Esophagus (tissue), 2 donors: ENCODE data around the gene USP36. TPM values are rescaled to one million over a fixed set of nuclear protein-coding genes. Genes with fewer than 3 reads are reported as not detected.

Source experiments
- H3K27ac ChIP-seq, 2 donors: one replicate each; pipeline ENCODE4 v1.5.1; 2013; ENCODE audit warnings: low read depth in 2 of 2, mild to moderate bottlenecking in 2 of 2, inconsistent platforms in 1 of 2, low read length in 1 of 2, moderate library complexity in 1 of 2
- H3K27me3 ChIP-seq, 2 donors: one replicate each; pipeline ENCODE4 v1.6.1; 2013; ENCODE audit warnings: low read length in 2 of 2, control low read depth in 1 of 2, mild to moderate bottlenecking in 1 of 2; ENCODE audit not compliant: insufficient read depth in 2 of 2, control insufficient read depth in 1 of 2
- H3K36me3 ChIP-seq, 2 donors: one replicate each; pipeline ENCODE4 v1.6.1; 2013; ENCODE audit warnings: low read length in 1 of 2; ENCODE audit not compliant: control insufficient read depth in 2 of 2, insufficient read depth in 2 of 2
- H3K4me1 ChIP-seq, 2 donors: one replicate each; pipeline ENCODE4 v1.6.1; 2013; ENCODE audit warnings: low read length in 1 of 2; ENCODE audit not compliant: control insufficient read depth in 2 of 2, insufficient read depth in 2 of 2
- H3K4me3 ChIP-seq, 2 donors: one replicate each; pipeline ENCODE4 v1.5.1; 2013; ENCODE audit warnings: low read length in 2 of 2, mild to moderate bottlenecking in 2 of 2, low read depth in 1 of 2, moderate library complexity in 1 of 2
- H3K9me3 ChIP-seq, 2 donors: one replicate each; pipeline ENCODE4 v1.6.1; 2013; ENCODE audit warnings: mild to moderate bottlenecking in 2 of 2, low read depth in 1 of 2, low read length in 1 of 2, moderate library complexity in 1 of 2; ENCODE audit not compliant: control insufficient read depth in 2 of 2, insufficient read depth in 1 of 2
- WGBS, 2 donors: extraction: QIAGEN DNeasy Blood & Tissue Kit; methylation state at CpG; one replicate each; pipeline ENCODE4 v1.1.7; 2013; 5-methylcytosine and 5-hydroxymethylcytosine counted together
- polyA plus RNA-seq, 2 donors: library from polyadenylated mRNA; stranded (reverse); fragments of 200-250 nt; gene quantifications; one replicate each; pipeline ENCODE4 v1.2.3, GENCODE V29; 2013
- donor health status: healthy with polysubstance abuse.
- donor health status: Bipolar disorder and iron deficiency.

USP36 gene
- polyA plus RNA-seq, 2 donors: 17.0 to 17.6 TPM

DNA sequence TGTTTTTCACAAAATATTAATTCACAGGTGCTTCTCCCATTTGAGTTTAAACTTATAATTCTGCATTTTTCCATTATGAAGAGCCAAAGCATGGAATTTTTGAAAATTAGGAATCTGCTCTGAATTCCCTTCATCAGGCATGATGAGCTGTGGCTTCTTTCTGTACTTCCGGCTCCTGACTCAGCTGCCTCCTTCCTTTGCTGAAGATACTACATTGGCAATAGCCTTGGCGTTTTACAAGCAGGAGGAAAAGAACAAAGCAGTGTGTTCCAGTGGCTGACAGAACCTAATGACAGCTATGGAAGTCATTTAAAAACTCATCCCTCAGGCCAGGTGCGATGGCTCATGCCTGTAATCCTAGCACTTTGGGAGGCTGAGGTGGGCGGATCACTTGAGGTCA is 18.4 kb upstream of the USP36 start:
- H3K27ac ChIP-seq: no peak overlapping the region
- peaks cover 7% of the 10 kb centered on the region in 2 donors for H3K36me3 ChIP-seq
- WGBS, 2 donors: 68 to 74% methylated on average over 4 of the region's 4 CpGs

DNA sequence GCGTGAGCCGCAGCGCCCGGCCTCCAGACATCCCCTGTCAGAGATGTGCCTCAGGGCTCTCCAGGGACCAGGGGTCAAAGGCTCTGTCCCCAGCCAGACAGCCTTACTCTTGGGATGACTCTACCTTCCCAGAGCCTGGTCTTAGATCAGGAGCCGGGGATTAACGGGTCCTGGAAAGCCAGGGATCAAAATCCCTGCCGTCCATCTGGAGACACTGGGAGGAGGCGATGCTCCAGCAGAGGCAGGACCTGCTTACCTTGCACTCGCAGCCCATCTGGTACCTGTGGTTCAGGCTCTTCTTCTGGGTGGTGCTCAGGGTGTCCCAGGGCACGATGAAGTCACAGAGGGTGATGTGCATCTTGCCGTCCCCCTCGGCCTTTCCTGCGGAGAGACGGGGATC is 16.7 kb upstream of the USP36 start:
- 90 to 92% methylated on average over 14 of the region's 14 CpGs for WGBS, 2 donors
- no peaks in the 10 kb centered on the region for H3K27me3 ChIP-seq
- H3K4me3 ChIP-seq: no peak overlapping the region
- H3K27ac ChIP-seq: no peak overlapping the region
- no peaks in the 10 kb centered on the region for H3K9me3 ChIP-seq
- H3K4me1 ChIP-seq: peaks cover 0 to 2% of the 10 kb centered on the region in 2 donors
- peaks cover 7% of the 10 kb centered on the region in 2 donors for H3K36me3 ChIP-seq

More for the DNA sequence above, 18.4 kb upstream of the USP36 start:
- Histone ChIP-seq H3K4me1 (peaks cover 0 to 2% of the 10 kb centered on the region in 2 donors), H3K27me3 (no peaks in the 10 kb centered on the region), H3K4me3 (no peak overlapping the region), H3K9me3 (no peaks in the 10 kb centered on the region)

DNA sequence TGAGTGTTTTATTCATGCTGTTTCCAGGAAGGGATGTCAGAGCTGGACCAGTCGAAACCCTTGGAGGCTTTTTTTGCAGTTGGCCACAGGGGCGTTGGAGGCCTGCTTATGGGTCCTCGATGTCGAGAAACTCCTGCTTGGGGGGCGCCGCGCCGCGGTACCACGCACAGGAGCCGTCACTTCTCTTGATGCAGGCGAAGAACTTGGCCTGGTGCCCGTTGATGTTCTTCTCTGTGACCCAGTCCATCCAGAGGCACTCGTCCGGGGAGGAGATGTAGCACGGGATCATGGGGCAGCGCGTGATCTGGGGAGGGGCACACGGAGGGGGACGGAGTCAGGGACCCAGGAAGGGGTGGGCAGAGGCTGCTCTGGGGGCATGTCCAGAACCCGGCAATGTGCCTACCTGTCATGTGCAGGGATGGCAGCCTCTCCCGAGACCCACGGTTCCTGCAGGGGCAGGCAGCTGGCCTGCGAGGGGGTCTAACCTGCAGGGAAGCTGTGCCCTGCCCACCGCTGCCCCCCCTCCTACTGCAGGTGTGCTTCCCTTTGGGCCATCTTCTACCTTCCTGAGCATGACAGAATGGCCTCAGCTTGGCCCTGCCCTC is 15.0 kb upstream of the USP36 start:
- H3K4me3 ChIP-seq: no peak overlapping the region
- 91 to 93% methylated on average over 25 of the region's 25 CpGs for WGBS, 2 donors
- H3K9me3 ChIP-seq: no peaks in the 10 kb centered on the region
- no peaks in the 10 kb centered on the region for H3K27me3 ChIP-seq
- H3K36me3 ChIP-seq: peaks cover 7% of the 10 kb centered on the region in 2 donors
- H3K4me1 ChIP-seq: peaks cover 0 to 2% of the 10 kb centered on the region in 2 donors
- H3K27ac ChIP-seq: no peak overlapping the region

DNA sequence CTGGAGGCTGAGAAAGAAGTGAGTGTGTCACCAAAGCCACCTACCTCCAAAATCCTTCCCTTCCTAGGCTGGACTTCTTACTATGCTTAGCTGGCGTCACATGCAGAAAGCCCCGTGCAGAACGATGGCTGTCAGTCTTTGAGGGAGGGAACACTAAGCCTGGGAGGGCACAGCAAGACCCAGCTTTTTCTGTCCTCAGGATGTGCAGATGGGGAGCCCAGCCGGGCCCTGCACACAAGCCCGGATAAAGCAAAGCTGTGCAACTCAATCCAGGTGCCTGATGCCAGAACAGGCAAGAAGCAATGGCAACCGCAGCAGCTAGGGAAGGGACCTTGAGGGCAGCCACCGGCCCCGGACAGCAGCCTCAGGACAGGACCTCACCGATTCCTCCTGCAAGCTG is 13.9 kb upstream of the USP36 start:
- Histone ChIP-seq H3K36me3 (peaks cover 7% of the 10 kb centered on the region in 2 donors), H3K27ac (no peak overlapping the region), H3K27me3 (no peaks in the 10 kb centered on the region), H3K4me3 (no peak overlapping the region), H3K4me1 (peaks cover 0 to 2% of the 10 kb centered on the region in 2 donors), H3K9me3 (no peaks in the 10 kb centered on the region)
- 75 to 79% methylated on average over 9 of the region's 9 CpGs for WGBS, 2 donors

DNA sequence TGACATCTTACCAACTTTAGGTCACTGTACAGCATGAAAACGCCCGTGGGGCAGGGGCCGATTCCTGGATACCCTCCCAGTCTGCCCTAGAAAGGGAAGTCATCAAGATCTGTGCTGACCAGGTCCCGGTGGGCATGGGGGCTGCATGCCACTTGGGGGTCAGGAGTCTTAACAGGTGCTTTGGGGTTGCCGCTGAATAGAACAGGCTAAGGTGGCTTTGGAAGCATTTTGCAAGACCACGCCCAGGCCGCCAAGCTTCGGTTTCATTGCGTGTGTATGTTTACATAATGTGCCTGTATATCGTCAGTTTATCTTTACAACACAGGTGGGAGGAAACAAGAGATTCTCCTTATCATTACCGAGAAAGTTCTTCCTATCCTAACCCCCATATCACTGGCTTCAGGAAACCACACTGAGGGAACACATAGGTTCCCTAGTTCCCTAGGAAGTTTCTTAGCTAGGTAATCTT is 13.3 kb upstream of the USP36 start:
- no peak overlapping the region for H3K27ac ChIP-seq
- no peak overlapping the region for H3K4me3 ChIP-seq
- peaks cover 7% of the 10 kb centered on the region in 2 donors for H3K36me3 ChIP-seq
- H3K27me3 ChIP-seq: no peaks in the 10 kb centered on the region
- H3K9me3 ChIP-seq: no peaks in the 10 kb centered on the region
- 66 to 68% methylated on average over 11 of the region's 11 CpGs for WGBS, 2 donors
- peaks cover 0 to 2% of the 10 kb centered on the region in 2 donors for H3K4me1 ChIP-seq

DNA sequence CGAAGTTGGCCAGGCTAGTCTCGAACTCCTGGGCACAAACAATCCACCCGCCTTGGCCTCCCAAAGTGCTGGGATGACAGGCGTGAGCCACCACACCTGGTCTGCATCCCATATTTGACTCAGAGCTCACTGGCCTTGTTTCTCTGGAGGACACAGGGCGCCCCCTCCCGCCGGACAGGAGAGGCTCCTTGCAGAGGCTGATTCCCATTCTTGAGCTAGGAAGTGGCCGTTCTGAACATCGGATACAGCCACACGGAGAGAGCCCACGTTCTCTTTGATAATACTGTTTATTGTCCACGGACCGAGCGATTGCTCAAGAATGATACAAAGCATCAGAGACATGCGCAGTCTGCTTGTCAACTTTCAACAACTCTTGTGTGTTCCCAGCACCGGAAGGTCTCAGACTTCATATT is 12.1 kb upstream of the USP36 start:
- H3K27ac ChIP-seq: no peak overlapping the region
- no peaks in the 10 kb centered on the region for H3K9me3 ChIP-seq
- no peaks in the 10 kb centered on the region for H3K27me3 ChIP-seq
- peaks cover 0 to 2% of the 10 kb centered on the region in 2 donors for H3K4me1 ChIP-seq
- WGBS, 2 donors: 76 to 80% methylated on average over 16 of the region's 16 CpGs
- H3K4me3 ChIP-seq: no peak overlapping the region
- peaks cover 7% of the 10 kb centered on the region in 2 donors for H3K36me3 ChIP-seq

DNA sequence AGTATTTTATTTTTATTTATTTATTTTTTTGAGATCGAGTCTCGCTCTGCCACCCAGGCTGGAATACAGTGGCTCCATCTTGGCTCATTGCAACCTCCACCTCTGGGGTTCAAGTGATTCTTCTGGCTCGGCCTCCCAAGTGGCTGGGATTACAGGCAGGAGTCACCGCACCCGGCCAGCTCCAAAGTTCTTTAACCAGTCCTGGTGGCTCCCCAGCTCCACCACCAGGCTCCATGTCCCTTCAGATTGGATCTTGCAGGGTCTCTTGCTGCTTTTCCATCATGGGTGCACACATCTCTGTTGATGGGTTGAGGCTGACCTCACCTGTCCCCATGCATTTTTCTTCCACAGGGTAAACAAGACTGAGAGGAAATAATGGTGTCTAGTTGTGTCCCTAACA is 8.4 kb upstream of the USP36 start:
- no peak overlapping the region for H3K4me3 ChIP-seq
- H3K27ac ChIP-seq: no peak overlapping the region
- peaks cover 0 to 3% of the 10 kb centered on the region in 2 donors for H3K36me3 ChIP-seq
- no peaks in the 10 kb centered on the region for H3K9me3 ChIP-seq
- no peaks in the 10 kb centered on the region for H3K27me3 ChIP-seq
- 92 to 97% methylated on average over 5 of the region's 5 CpGs for WGBS, 2 donors
- no peaks in the 10 kb centered on the region for H3K4me1 ChIP-seq

DNA sequence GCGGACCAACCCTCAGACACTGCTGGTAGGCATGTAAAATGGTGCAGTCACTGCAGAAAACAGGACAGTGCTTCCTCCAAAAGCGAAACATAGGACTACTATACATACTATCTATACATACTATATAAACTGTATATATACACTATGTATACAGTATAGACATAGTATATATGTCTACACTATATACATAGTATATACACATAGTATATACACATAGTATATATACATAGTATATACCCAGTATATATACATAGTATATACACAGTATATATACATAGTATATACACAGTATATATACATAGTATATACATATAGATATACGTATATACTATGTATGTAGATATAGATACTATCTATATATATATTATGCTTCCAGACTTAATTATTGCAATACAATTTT is 6.4 kb upstream of the USP36 start:
- WGBS, 2 donors: 91 to 99% methylated on average over 3 of the region's 3 CpGs
- no peak overlapping the region for H3K27ac ChIP-seq
- H3K9me3 ChIP-seq: no peaks in the 10 kb centered on the region
- no peaks in the 10 kb centered on the region for H3K36me3 ChIP-seq
- H3K27me3 ChIP-seq: no peaks in the 10 kb centered on the region
- H3K4me3 ChIP-seq: no peak overlapping the region
- H3K4me1 ChIP-seq: no peaks in the 10 kb centered on the region

DNA sequence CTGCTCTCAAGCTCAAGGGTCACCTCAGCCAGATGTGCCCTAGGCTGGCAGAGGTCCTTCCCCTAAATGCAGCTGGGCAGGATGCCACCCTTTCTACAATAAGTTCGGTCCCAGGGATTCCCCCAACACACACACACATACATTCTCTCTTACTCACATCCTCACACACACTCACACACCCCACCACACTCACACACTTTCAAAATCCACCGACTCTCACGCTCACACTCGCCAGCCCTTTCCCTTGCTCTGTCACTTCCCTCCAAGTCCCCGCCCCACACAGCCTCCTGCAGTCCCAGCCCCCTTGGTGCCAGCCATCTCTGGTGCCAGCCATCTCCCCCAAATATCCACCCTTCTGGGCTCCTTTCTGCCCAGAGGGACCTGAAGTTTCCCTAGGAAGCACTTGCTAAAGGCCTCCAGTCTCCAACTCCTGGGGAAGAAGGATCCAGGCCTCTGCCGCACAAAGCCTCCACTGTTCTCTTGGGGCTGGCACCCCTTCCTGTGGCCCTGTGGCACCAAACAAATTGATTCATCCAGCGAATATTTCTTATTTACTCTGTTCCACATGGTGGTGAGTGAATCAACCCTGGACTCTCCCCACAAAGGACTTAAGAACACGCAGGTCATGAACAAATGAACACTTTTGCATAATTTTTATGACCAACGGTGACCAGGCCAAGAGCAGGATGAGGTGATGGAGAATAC is 3.8 kb upstream of the USP36 start:
- 70 to 72% methylated on average over 9 of the region's 9 CpGs for WGBS, 2 donors

More for the DNA sequence above, 3.8 kb upstream of the USP36 start:
- Histone ChIP-seq H3K27ac (no peak overlapping the region), H3K36me3 (no peaks in the 10 kb centered on the region), H3K9me3 (no peaks in the 10 kb centered on the region), H3K4me3 (no peak overlapping the region), H3K27me3 (no peaks in the 10 kb centered on the region), H3K4me1 (peaks cover 0 to 3% of the 10 kb centered on the region in 2 donors)
